ENCODE data around the gene ITIH6. TPM values are rescaled to one million over a fixed set of nuclear protein-coding genes. Genes with fewer than 3 reads are reported as not detected.

ITIH6 gene
- total RNA-seq, 4 donors from 2014 or later, result not detected

DNA sequence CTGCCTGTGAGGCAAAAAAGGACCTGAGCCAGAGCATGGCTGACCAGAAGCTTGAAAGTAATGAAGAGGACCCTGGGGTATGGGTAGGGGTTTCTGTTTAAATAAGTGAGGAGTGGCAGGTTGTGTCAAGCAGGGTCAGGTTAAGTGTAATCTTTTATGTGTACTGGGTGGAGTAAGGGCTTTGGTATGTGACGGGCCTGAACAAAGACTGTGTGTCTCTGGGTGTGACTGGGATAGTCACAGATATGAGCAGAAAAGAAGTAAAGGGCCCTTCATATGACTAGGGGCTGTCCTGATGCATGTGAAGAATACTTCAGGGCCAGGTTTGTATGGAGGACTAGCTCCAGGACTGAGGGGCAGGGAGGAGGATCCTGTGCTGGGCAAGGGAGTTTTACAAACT is 82.4 kb downstream of the ITIH6 start:
- TF ChIP-seq POLR2A (IDR thresholded peaks at IDR 0.05), result no peak
- TF ChIP-seq, protein P1, sequence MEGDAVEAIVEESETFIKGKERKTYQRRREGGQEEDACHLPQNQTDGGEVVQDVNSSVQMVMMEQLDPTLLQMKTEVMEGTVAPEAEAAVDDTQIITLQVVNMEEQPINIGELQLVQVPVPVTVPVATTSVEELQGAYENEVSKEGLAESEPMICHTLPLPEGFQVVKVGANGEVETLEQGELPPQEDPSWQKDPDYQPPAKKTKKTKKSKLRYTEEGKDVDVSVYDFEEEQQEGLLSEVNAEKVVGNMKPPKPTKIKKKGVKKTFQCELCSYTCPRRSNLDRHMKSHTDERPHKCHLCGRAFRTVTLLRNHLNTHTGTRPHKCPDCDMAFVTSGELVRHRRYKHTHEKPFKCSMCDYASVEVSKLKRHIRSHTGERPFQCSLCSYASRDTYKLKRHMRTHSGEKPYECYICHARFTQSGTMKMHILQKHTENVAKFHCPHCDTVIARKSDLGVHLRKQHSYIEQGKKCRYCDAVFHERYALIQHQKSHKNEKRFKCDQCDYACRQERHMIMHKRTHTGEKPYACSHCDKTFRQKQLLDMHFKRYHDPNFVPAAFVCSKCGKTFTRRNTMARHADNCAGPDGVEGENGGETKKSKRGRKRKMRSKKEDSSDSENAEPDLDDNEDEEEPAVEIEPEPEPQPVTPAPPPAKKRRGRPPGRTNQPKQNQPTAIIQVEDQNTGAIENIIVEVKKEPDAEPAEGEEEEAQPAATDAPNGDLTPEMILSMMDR (IDR thresholded peaks at IDR 0.05), result no peak
- Histone ChIP-seq H3K36me3 (no peaks in the 10 kb centered on the region), H3K9me3 (no peaks in the 10 kb centered on the region), H3K4me3 (no peak overlapping the region), H3K27me3 (no peaks in the 10 kb centered on the region), H3K27ac (no peak overlapping the region), H3K4me1 (no peaks in the 10 kb centered on the region)
- no peak for DNase-seq

DNA sequence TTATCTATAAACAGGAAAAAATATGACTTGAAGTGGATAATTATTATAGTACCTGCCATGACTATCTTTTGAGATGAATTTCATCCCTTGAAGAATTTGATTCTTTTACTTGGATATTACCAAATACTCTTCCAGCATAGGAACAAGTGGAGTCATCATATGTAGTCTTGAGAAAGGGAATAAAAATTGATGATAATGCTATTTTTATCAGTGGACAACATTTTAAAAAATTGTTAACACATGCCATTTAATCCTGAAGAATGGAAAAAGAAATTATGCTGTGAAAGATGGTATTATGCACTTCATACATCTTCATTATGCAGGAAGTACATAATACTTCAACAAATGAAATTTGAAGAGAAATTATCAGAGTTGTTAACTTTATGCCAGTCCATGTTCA is 83.6 kb downstream of the ITIH6 start:
- Histone ChIP-seq H3K27ac (no peak overlapping the region), H3K9me3 (no peaks in the 10 kb centered on the region), H3K27me3 (no peaks in the 10 kb centered on the region), H3K4me3 (no peak overlapping the region), H3K36me3 (no peaks in the 10 kb centered on the region), H3K4me1 (no peaks in the 10 kb centered on the region)
- no peak for TF ChIP-seq POLR2A (IDR thresholded peaks at IDR 0.05)
- TF ChIP-seq, protein P1 (IDR thresholded peaks at IDR 0.05), result no peak
- no peak for DNase-seq

DNA sequence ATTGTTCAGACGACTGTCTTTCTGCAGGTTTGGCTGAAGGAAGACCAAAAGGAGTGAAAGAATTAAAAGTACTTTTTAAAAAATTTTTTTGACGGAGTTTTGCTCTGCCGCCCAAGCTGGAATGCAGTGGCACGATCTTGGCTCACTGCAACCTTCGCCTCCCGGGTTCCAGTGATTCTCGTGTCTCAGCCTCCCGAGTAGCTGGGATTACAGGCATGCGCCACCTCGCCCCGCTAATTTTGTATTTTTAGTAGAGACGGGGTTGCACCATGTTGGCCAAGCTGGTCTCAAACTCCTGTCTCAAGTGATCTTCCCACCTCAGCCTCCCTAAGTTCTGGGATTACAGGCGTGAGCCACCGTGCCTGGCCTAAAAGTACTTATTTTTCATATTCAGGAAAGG is 86.3 kb downstream of the ITIH6 start:
- Histone ChIP-seq H3K27me3 (no peaks in the 10 kb centered on the region), H3K4me1 (no peaks in the 10 kb centered on the region), H3K9me3 (no peaks in the 10 kb centered on the region), H3K4me3 (no peak overlapping the region), H3K36me3 (no peaks in the 10 kb centered on the region), H3K27ac (no peak overlapping the region)
- no peak for TF ChIP-seq POLR2A (IDR thresholded peaks at IDR 0.05)
- TF ChIP-seq, protein P1 (IDR thresholded peaks at IDR 0.05), result no peak
- DNase-seq, result no peak

DNA sequence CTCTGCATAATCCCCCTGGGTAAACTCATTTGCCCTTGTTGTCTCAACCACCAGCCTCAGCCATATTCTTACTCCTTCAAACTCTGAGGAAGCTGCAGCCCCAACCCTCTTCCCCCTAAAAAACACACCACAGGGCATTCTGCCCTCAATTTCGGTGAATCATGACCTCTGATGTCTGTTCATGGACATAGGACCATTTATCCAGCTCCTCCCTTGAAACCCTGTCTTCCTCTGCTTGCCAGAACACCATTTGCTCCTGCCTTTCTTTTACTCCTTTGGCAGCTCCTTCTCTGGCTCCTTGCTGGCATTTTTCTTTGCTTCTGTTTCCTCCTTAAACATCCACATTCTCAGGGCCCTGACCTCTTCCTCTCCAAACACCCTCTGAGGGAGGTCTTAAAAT is 87.1 kb downstream of the ITIH6 start:
- Histone ChIP-seq H3K36me3 (no peaks in the 10 kb centered on the region), H3K4me1 (no peaks in the 10 kb centered on the region), H3K4me3 (no peak overlapping the region), H3K9me3 (no peaks in the 10 kb centered on the region), H3K27me3 (no peaks in the 10 kb centered on the region), H3K27ac (no peak overlapping the region)
- TF ChIP-seq POLR2A (IDR thresholded peaks at IDR 0.05), result no peak
- TF ChIP-seq, protein P1 (IDR thresholded peaks at IDR 0.05), result no peak
- DNase-seq, result no peak

DNA sequence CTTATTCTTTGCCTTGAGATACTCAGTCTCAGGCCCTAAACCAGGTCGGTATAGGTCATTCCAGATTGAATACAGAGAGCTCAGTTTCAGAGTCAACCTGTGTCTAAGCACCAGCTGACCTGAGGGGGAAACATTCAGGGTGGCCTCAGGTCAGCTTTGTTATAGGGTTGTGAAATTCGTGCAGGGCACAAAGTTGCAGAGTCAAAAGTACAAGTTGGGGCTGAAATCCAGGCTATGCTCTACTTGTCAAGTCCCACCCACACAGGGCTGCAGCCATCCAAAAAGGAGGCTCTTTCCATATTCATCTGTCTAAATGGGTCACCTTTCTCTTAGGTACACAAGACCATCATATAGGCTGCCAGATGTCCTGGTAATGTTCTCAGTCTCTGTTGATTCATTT is 89.7 kb downstream of the ITIH6 start:
- no peaks in the 10 kb centered on the region for H3K9me3 ChIP-seq
- H3K27me3 ChIP-seq, result no peaks in the 10 kb centered on the region
- no peaks in the 10 kb centered on the region for H3K36me3 ChIP-seq
- H3K4me1 ChIP-seq, result no peaks in the 10 kb centered on the region
- no peak for DNase-seq
- no peak overlapping the region for H3K27ac ChIP-seq
- no peak overlapping the region for H3K4me3 ChIP-seq
- TF ChIP-seq POLR2A (IDR thresholded peaks at IDR 0.05), result no peak
- TF ChIP-seq, protein P1 (IDR thresholded peaks at IDR 0.05), result no peak

Small RNA genes within 50 kb of the gene (small RNA-seq; reads per million reads assigned to genes)
- gene AL049732.1 (0 reads per million in 2 donors), gene SNORA11 (24.6 to 26.8 reads per million in 2 donors)

Other genes with a start within 250 kb of the ITIH6 start
- 10 to 100 TPM; 42.1 to 65.9 (median 53.2) TPM for gene MAGED2, start 9.5 kb upstream of the ITIH6 start, total RNA-seq
- gene TRO, start 122.6 kb upstream of the ITIH6 start, total RNA-seq, result 10 to 100 TPM in 1 of 4 donors, 1 to 10 TPM in 3; 1.4 to 14.0 (median 3.0) TPM
- not detected for gene PFKFB1, start 195.9 kb upstream of the ITIH6 start, total RNA-seq
- gene APEX2, start 202.1 kb upstream of the ITIH6 start, total RNA-seq, result 10 to 100 TPM; 12.4 to 17.8 (median 15.7) TPM
- not detected for gene ALAS2, start 232.7 kb upstream of the ITIH6 start, total RNA-seq

Measured in Peyer's patch (tissue), 4 donors.